Thoracic aorta (tissue), 2 donors: ENCODE measurements around the gene MCTP2. TPM values are rescaled to one million over a fixed set of nuclear protein-coding genes. Genes with fewer than 3 reads are reported as not detected.

ENCODE experiments used
- ATAC-seq: fragments of 150-250 bp; one replicate; pipeline ENCODE4 v1.8.0; 2017; ENCODE audit warnings: low read depth; ENCODE audit not compliant: insufficient number of reproducible peaks, low FRiP score
- DNase-seq: peaks from one replicate; pipeline ENCODE4 v3.0.0-alpha.2; 2020; ENCODE audit warnings: low spot score
- H3K27ac ChIP-seq, 2 donors: fragments of 200-600 bp; sonication (generic); 1 replicate in 1 of 2; 2 replicates in 1 of 2; pipeline ENCODE4 v1.5.1; 2016; ENCODE audit warnings: mild to moderate bottlenecking in 2 of 2, moderate library complexity in 2 of 2
- H3K27me3 ChIP-seq: fragments of 200-600 bp; sonication (generic); replicated peaks from 2 replicates; pipeline ENCODE4 v1.6.0; 2016; ENCODE audit warnings: mild to moderate bottlenecking; ENCODE audit not compliant: insufficient read depth
- H3K36me3 ChIP-seq: fragments of 200-600 bp; sonication (generic); one replicate; pipeline ENCODE4 v1.5.1; 2016
- H3K4me1 ChIP-seq, 2 donors: fragments of 200-600 bp; sonication (generic); 1 replicate in 1 of 2; 2 replicates in 1 of 2; pipeline versions ENCODE4 v1.5.1 to v1.6.0; 2016; ENCODE audit warnings: low read depth in 2 of 2, mild to moderate bottlenecking in 1 of 2; ENCODE audit not compliant: control insufficient read depth in 1 of 2
- H3K4me3 ChIP-seq: fragments of 200-600 bp; sonication (generic); 2 replicates; pipeline ENCODE4 v1.5.1; 2016; ENCODE audit warnings: mild to moderate bottlenecking
- H3K9me3 ChIP-seq: fragments of 200-600 bp; sonication (generic); 2 replicates; pipeline ENCODE4 v1.5.1; 2016
- total RNA-seq, 2 donors: library from RNA; depleted of rRNA; stranded (reverse); fragments of >200 nt; gene quantifications; one replicate each; pipeline versions ENCODE4 v1.1.0 to v1.2.3, GENCODE V29; 2016
- TF ChIP-seq, protein P1 (sequence below): fragments of 200-600 bp; sonication (generic); IDR thresholded peaks from one replicate; pipeline ENCODE4 v1.5.1; 2019; ENCODE audit warnings: antibody characterized with exemption

Gene MCTP2
- total RNA-seq, 2 donors from 2014 or later = 15.7 to 16.6 TPM

DNA sequence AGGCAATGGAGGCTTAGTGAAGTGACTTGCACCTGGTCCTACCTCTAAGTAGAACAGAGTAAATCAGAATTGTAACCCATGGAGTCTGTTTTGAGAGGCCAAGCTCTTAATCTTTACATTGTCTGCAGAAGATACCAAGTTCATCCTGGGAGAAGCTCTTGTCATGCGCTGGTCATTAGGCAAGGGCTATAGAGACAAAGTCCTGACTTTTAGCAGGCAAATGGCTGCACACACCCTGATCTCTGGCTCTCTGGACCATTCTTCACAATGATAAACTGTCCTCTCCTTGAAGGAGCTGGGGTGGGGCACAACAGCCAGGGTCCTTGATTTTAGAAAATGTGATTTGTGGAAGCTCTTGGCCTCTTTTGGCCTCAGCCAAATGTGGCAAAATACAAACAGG is 65.4 kb downstream of the MCTP2 start:
- ATAC-seq (no peak), DNase-seq (no peak)
- H3K4me3 ChIP-seq = no peak overlapping the region
- H3K9me3 ChIP-seq = no peaks in the 10 kb centered on the region
- no peaks in the 10 kb centered on the region for H3K36me3 ChIP-seq
- no peaks in the 10 kb centered on the region for H3K27me3 ChIP-seq
- TF ChIP-seq, protein P1, sequence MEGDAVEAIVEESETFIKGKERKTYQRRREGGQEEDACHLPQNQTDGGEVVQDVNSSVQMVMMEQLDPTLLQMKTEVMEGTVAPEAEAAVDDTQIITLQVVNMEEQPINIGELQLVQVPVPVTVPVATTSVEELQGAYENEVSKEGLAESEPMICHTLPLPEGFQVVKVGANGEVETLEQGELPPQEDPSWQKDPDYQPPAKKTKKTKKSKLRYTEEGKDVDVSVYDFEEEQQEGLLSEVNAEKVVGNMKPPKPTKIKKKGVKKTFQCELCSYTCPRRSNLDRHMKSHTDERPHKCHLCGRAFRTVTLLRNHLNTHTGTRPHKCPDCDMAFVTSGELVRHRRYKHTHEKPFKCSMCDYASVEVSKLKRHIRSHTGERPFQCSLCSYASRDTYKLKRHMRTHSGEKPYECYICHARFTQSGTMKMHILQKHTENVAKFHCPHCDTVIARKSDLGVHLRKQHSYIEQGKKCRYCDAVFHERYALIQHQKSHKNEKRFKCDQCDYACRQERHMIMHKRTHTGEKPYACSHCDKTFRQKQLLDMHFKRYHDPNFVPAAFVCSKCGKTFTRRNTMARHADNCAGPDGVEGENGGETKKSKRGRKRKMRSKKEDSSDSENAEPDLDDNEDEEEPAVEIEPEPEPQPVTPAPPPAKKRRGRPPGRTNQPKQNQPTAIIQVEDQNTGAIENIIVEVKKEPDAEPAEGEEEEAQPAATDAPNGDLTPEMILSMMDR = no peak
- H3K4me1 ChIP-seq = no peaks in the 10 kb centered on the region
- H3K27ac ChIP-seq = no peak overlapping the region

DNA sequence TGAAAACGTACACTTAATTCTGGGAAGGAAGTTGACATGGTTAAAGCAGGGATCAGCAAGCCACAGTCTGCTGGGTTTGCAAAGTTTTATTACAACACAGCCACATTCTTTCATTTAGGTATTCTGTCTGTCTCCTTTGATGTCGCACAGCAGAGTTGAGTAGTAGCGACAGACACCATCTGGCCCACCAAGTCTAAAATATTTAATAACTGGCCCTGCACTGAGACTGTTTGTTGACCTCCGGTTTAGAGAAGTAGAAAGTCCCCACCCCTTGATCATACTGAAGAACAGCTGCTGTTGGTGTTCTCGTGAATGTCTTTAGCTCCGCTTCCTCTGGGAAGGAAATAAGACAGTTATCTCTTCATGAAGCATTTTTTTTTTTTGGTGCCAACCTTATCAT is 66.2 kb downstream of the MCTP2 start:
- no peak overlapping the region for H3K27ac ChIP-seq
- ATAC-seq = no peak
- H3K9me3 ChIP-seq = no peaks in the 10 kb centered on the region
- H3K4me1 ChIP-seq = no peaks in the 10 kb centered on the region
- no peaks in the 10 kb centered on the region for H3K36me3 ChIP-seq
- H3K27me3 ChIP-seq = no peaks in the 10 kb centered on the region
- H3K4me3 ChIP-seq = no peak overlapping the region
- TF ChIP-seq, protein P1 = no peak
- DNase-seq = no peak

DNA sequence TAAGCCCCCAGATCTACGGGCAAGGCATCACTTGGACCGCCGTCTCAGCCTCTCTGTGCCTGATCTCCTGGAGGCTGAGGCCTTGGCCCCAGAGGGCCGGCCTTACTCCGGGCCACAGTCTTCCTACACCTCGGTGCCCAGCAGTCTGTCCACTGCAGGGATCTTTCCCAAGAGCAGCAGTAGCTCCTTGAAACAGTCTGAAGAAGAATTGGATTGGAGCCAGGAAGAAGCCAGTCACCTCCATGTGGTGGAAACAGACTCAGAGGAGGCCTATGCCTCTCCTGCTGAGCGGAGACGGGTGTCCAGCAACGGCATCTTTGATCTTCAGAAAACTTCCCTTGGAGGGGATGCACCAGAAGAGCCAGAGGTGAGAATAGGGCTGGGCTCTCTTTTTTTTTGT is 67.0 kb downstream of the MCTP2 start:
- Histone ChIP-seq H3K9me3 (no peaks in the 10 kb centered on the region), H3K4me1 (no peaks in the 10 kb centered on the region), H3K36me3 (no peaks in the 10 kb centered on the region), H3K27me3 (no peaks in the 10 kb centered on the region), H3K4me3 (no peak overlapping the region), H3K27ac (no peak overlapping the region)
- TF ChIP-seq, protein P1 = no peak
- DNase-seq = no peak
- ATAC-seq = no peak

DNA sequence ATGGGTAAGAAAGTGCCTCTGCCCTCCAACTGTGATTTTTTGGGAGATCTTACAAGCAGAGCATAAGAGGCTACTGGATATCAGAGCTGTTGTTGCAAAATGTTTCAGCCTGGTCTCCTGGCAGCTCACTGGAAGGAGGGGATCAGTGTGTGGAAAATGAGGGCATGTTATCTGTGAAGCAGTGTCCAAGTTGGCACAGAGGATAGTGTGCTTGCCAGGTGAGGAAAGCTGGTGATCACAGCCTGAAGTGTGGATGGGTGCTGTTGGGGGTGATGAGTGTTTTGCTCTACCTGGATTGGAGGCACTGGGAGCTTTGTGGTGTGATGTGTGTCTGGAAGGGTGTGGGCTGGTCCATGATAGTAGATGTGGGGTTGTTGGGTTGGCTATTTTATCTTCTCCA is 69.3 kb downstream of the MCTP2 start:
- Histone ChIP-seq H3K4me3 (no peak overlapping the region), H3K27ac (no peak overlapping the region), H3K9me3 (no peaks in the 10 kb centered on the region), H3K36me3 (no peaks in the 10 kb centered on the region), H3K27me3 (no peaks in the 10 kb centered on the region), H3K4me1 (no peaks in the 10 kb centered on the region)
- TF ChIP-seq, protein P1 = no peak
- ATAC-seq (no peak), DNase-seq (no peak)

DNA sequence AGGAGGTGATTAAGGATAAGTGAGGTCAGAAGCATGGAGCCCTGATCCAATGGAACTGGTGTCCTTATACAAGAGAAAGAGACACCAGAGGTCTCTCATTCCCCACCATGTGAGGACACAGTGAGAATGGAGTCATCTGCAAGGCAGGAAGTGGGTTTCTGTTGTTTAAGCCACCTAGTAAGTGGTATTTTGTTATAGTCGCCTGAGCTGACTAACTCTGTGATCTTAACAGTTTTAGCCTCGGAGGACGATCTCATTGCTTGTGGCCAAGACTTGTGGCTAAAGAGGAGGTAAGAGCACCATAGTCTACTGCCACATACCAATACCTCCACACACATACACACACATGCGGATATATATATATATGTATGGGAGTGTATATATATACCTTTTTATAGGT is 73.8 kb downstream of the MCTP2 start:
- Histone ChIP-seq H3K4me1 (no peaks in the 10 kb centered on the region), H3K27me3 (no peaks in the 10 kb centered on the region), H3K27ac (no peak overlapping the region), H3K36me3 (no peaks in the 10 kb centered on the region), H3K4me3 (no peak overlapping the region), H3K9me3 (no peaks in the 10 kb centered on the region)
- DNase-seq (no peak), ATAC-seq (no peak)
- TF ChIP-seq, protein P1 = no peak
